HCT116 (cell line): Measurements from ENCODE around the gene GJD3.

Experiments
- POLR2A ChIP-seq: IDR thresholded peaks from 2 replicates; pipeline ENCODE4 v1.7.0; 2011; ENCODE audit warnings: borderline replicate concordance; ENCODE audit not compliant: insufficient read depth, insufficient read length; ENCODE audit errors: extremely low read depth
- ZNF274 ChIP-seq: fragments of 200-500 bp; sonication (Bioruptor generic); IDR thresholded peaks from 2 replicates; pipeline ENCODE4 v1.6.1; 2014; ENCODE audit warnings: mild to moderate bottlenecking, low read depth, low read length, inconsistent platforms
- TF ChIP-seq, protein P1 (sequence below): IDR thresholded peaks from 2 replicates; pipeline ENCODE4 v1.6.1; 2012; ENCODE audit warnings: low read depth

DNA sequence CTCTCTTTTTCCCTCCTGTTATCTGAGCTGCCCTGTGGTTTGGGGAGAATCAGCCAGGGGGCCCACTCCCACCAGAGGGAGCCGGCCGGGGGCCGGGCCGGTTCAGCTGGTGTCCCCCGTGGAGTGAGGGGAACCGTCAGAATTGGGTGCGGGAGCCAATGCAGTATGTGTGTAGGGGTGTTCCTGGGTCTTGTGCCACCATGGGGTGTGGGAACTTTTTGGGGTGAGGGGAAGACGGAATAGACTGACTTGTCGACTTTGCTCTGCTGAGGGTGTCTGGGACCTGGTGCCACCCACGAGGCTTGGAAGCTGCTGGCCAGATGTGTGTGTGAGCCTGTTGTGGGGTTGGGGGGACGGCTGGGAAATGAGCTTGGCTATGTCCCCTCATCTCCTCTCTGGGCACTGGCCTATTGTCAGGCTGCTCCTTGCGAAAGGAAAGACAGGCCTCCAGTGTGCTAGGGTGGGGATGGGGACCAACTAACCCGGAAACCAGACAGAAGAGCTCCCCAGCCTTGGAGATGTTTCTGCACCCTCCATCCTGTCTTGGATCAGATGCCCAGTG, 45.6 kb downstream of the GJD3 start:
- TF ChIP-seq POLR2A (no peak), ZNF274 (no peak)
- TF ChIP-seq, protein P1, sequence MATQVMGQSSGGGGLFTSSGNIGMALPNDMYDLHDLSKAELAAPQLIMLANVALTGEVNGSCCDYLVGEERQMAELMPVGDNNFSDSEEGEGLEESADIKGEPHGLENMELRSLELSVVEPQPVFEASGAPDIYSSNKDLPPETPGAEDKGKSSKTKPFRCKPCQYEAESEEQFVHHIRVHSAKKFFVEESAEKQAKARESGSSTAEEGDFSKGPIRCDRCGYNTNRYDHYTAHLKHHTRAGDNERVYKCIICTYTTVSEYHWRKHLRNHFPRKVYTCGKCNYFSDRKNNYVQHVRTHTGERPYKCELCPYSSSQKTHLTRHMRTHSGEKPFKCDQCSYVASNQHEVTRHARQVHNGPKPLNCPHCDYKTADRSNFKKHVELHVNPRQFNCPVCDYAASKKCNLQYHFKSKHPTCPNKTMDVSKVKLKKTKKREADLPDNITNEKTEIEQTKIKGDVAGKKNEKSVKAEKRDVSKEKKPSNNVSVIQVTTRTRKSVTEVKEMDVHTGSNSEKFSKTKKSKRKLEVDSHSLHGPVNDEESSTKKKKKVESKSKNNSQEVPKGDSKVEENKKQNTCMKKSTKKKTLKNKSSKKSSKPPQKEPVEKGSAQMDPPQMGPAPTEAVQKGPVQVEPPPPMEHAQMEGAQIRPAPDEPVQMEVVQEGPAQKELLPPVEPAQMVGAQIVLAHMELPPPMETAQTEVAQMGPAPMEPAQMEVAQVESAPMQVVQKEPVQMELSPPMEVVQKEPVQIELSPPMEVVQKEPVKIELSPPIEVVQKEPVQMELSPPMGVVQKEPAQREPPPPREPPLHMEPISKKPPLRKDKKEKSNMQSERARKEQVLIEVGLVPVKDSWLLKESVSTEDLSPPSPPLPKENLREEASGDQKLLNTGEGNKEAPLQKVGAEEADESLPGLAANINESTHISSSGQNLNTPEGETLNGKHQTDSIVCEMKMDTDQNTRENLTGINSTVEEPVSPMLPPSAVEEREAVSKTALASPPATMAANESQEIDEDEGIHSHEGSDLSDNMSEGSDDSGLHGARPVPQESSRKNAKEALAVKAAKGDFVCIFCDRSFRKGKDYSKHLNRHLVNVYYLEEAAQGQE: no peak
